OCI-M2 (cell line): Measurements from ENCODE around the gene CNKSR2.

Experiments used
- DNase-seq: peaks from one replicate; lab custom pipeline; 2025; ENCODE audit not compliant: unreplicated experiment; lab: John Stamatoyannopoulos, UW

Gene CNKSR2

GRCh38 chrX:21374163-21374993 is at the start of gene CNKSR2:
Gene CNKSR2, plus strand, starts transcription at chrX:21374418. Its CDS starts 480 bp downstream, at chrX:21374898.
- no peak for DNase-seq

GRCh38 chrX:21354725-21355124 is 19.5 kb upstream of the CNKSR2 start:
- no peak for DNase-seq

- DNase-seq, result no peak
Observed at GRCh38 chrX:21355831-21356230, 18.4 kb upstream of the CNKSR2 start.

- DNase-seq, result no peak
Observed at GRCh38 chrX:21369613-21370012, 4.6 kb upstream of the CNKSR2 start.

- DNase-seq, result no peak
Observed at GRCh38 chrX:21373001-21373400, 1.2 kb upstream of the CNKSR2 start.

- no peak for DNase-seq
Observed at GRCh38 chrX:21373637-21374162, 518 bp upstream of the CNKSR2 start.

- no peak for DNase-seq
Observed at GRCh38 chrX:21374994-21375707, 933 bp downstream of the CNKSR2 start.

GRCh38 chrX:21375708-21376009 is 1.4 kb downstream of the CNKSR2 start:
- no peak for DNase-seq

GRCh38 chrX:21376636-21377035 is 2.4 kb downstream of the CNKSR2 start:
- DNase-seq, result no peak

- DNase-seq, result no peak
Observed at GRCh38 chrX:21379991-21380390, 5.8 kb downstream of the CNKSR2 start.

- no peak for DNase-seq
Observed at GRCh38 chrX:21382715-21383114, 8.5 kb downstream of the CNKSR2 start.

GRCh38 chrX:21383546-21383945 is 9.3 kb downstream of the CNKSR2 start:
- DNase-seq, result no peak

- no peak for DNase-seq
Observed at GRCh38 chrX:21384178-21384577, 10.0 kb downstream of the CNKSR2 start.

- no peak for DNase-seq
Observed at GRCh38 chrX:21394792-21395191, 20.6 kb downstream of the CNKSR2 start.

- DNase-seq, result no peak
Observed at GRCh38 chrX:21398426-21398825, 24.2 kb downstream of the CNKSR2 start.

GRCh38 chrX:21400408-21401121 is 26.3 kb downstream of the CNKSR2 start:
- DNase-seq, result no peak

- DNase-seq, result no peak
Observed at GRCh38 chrX:21408307-21408706, 34.1 kb downstream of the CNKSR2 start.

- no peak for DNase-seq
Observed at GRCh38 chrX:21408788-21409187, 34.6 kb downstream of the CNKSR2 start.

GRCh38 chrX:21412029-21412428 is 37.8 kb downstream of the CNKSR2 start:
- DNase-seq, result no peak

- no peak for DNase-seq
Observed at GRCh38 chrX:21412883-21413282, 38.7 kb downstream of the CNKSR2 start.

GRCh38 chrX:21427086-21427485 is 52.9 kb downstream of the CNKSR2 start:
- no peak for DNase-seq

GRCh38 chrX:21437036-21437435 is 62.8 kb downstream of the CNKSR2 start:
- DNase-seq, result no peak
